ENCODE data around the gene TRIP10.
A peak's percentile ranks its signal among the peaks of the same experiment; 100 is the strongest.
"Not testable (repeated sequence)": the region's sequence is repeated elsewhere in the genome, so short reads cannot be mapped to it uniquely, and the experiment has no call there.

Gene TRIP10

GRCh38 chr19:6739390-6739882 is at the start of gene TRIP10:
Gene TRIP10 (plus strand): TSS chr19:6739680. CDS start chr19:6739762, 82 bp downstream.
- DNase-seq (ENCODE audit: low read depth): peak; percentile 81

- DNase-seq (ENCODE audit: low read depth): no peak
Measured at GRCh38 chr19:6690160-6690885, 49.2 kb upstream of the TRIP10 start.

GRCh38 chr19:6691342-6691741 is 48.1 kb upstream of the TRIP10 start:
- no peak for DNase-seq (ENCODE audit: low read depth)

GRCh38 chr19:6692027-6692426 is 47.5 kb upstream of the TRIP10 start:
- no peak for DNase-seq (ENCODE audit: low read depth)

GRCh38 chr19:6693056-6693471 is 46.4 kb upstream of the TRIP10 start:
- DNase-seq (ENCODE audit: low read depth): no peak

GRCh38 chr19:6693681-6694080 is 45.8 kb upstream of the TRIP10 start:
- DNase-seq (ENCODE audit: low read depth): no peak

- no peak for DNase-seq (ENCODE audit: low read depth)
Measured at GRCh38 chr19:6694147-6694815, 45.2 kb upstream of the TRIP10 start.

GRCh38 chr19:6696239-6696820 is 43.1 kb upstream of the TRIP10 start:
- DNase-seq (ENCODE audit: low read depth): no peak

GRCh38 chr19:6697291-6697690 is 42.2 kb upstream of the TRIP10 start:
- DNase-seq (ENCODE audit: low read depth): no peak

- no peak for DNase-seq (ENCODE audit: low read depth)
Measured at GRCh38 chr19:6699935-6700334, 39.5 kb upstream of the TRIP10 start.

- no peak for DNase-seq (ENCODE audit: low read depth)
Measured at GRCh38 chr19:6700586-6701316, 38.7 kb upstream of the TRIP10 start.

GRCh38 chr19:6705931-6706632 is 33.4 kb upstream of the TRIP10 start:
- DNase-seq (ENCODE audit: low read depth): no peak

GRCh38 chr19:6706633-6706958 is 32.9 kb upstream of the TRIP10 start:
- no peak for DNase-seq (ENCODE audit: low read depth)

- no peak for DNase-seq (ENCODE audit: low read depth)
Measured at GRCh38 chr19:6707011-6707657, 32.3 kb upstream of the TRIP10 start.

- no peak for DNase-seq (ENCODE audit: low read depth)
Measured at GRCh38 chr19:6707658-6708018, 31.8 kb upstream of the TRIP10 start.

- DNase-seq (ENCODE audit: low read depth): no peak
Measured at GRCh38 chr19:6708346-6708745, 31.1 kb upstream of the TRIP10 start.

GRCh38 chr19:6708913-6709312 is 30.6 kb upstream of the TRIP10 start:
- DNase-seq (ENCODE audit: low read depth): not testable (repeated sequence)

GRCh38 chr19:6709549-6709948 is 29.9 kb upstream of the TRIP10 start:
- DNase-seq (ENCODE audit: low read depth): no peak

GRCh38 chr19:6710273-6711077 is 29.0 kb upstream of the TRIP10 start:
- DNase-seq (ENCODE audit: low read depth): no peak

- DNase-seq (ENCODE audit: low read depth): no peak
Measured at GRCh38 chr19:6711078-6711361, 28.5 kb upstream of the TRIP10 start.

- DNase-seq (ENCODE audit: low read depth): no peak
Measured at GRCh38 chr19:6711605-6712004, 27.9 kb upstream of the TRIP10 start.
